Stimulated activated CD4-positive, alpha-beta T cell treated with anti-CD3 and anti-CD28 coated beads, Interleukin-1b, Interleukin-23, amount 100 ng/mL, for 4 hours (primary cell): ENCODE measurements around the gene TNFRSF4.
"Not testable (repeated sequence)": the region's sequence is repeated elsewhere in the genome, so short reads cannot be mapped to it uniquely, and the experiment has no call there.

ENCODE experiments used
- DNase-seq, 2 donors: peaks; one replicate each; pipeline ENCODE4 v3.0.0-alpha.2; 2020; ENCODE audit warnings: low read depth in 2 of 2

TNFRSF4 gene

DNA sequence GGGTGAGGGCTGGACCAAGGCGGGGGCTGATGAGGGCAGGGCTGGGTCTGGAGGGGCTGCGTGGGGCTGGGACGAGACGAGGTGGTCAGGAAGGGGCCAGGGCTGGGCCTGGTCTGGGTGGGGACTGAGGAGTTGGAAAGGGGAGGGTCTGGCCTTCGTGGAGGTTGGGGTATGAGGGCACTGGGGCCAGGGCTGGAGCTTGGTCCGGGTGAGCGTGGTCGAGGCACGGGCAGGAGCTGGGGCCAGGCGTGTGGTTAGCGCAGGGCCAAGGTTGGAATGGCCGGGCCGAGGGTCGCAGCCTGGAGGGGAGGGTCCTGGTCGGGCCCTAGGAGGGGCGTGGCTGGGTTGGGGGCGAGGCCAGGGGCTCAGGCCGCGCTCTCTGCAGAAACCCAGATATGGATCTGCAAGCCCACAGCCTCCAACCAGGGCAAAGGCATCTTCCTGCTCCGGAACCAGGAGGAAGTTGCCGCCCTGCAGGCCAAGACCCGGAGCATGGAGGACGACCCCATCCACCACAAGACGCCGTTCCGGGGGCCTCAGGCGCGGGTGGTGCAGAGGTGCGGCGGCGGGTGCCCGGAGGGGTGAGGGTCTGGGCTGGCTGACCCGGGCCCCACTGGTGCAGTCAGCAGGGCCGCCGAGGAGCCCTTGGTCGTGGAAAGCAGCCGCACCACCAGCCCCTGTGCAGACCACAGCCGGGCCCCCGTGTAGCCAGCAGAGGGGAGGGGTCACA is 31.3 kb downstream of the TNFRSF4 start:
- DNase-seq, result no peak

DNA sequence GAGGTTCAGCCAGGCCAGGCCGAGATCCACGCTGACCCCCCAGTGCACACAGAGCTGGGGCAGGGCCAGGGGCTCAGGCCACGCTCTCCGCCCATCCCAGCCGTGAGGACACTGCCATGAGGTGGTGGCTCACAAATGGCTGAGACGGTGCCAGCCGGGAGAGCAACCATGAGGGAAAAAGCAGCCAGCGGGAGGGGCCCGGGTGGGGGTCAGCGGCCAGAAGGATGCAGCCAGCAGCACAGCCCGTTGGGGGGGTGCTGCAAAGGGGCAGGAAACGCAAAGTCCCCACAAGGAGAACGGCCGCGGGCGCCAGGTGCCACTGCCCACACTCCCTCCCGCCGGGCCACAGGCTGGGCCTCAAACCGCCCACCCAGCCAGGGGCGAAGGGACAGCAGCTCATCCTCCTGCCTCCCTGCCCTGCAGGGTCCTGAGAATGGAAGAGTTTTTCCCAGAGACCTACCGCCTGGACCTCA is 32.0 kb downstream of the TNFRSF4 start:
- DNase-seq, result no peak

DNA sequence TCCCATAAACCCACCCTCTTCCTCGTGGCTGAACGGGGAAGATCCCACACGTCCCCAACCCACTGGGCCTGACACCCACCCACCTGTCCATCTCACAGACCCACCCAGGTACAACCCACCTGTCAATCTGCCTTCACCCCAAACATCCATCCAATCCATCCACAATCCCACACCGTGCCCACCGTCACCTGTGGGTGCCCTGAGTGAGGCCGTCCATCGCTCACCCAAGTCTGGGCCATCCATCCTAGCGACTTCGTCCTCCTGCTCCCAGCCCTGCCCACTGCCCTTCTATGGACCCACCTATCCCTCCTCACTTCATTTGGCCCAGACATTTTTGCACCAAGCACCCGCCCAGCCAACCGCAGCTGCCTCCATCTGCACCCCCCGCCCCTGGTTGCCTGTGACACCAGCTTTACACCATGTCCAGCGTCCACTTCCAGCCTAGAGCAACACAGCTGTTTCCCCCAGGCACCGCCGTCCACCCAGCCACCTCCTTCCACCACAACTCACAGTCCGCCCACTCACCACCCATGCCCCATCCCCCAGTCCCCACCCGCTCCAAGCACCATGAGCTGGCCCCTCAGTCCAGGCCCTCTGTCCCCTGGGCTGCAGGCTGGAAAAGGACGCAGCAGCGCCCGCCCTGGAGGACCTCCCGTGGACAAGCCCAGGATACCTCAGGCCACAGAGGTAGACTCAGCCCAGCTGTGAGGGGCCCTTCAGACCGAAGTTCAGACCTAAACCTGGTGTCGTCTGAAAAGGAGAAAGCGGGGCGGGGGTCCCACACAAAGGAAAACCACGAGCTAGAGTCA is 32.6 kb downstream of the TNFRSF4 start:
- no peak for DNase-seq

DNA sequence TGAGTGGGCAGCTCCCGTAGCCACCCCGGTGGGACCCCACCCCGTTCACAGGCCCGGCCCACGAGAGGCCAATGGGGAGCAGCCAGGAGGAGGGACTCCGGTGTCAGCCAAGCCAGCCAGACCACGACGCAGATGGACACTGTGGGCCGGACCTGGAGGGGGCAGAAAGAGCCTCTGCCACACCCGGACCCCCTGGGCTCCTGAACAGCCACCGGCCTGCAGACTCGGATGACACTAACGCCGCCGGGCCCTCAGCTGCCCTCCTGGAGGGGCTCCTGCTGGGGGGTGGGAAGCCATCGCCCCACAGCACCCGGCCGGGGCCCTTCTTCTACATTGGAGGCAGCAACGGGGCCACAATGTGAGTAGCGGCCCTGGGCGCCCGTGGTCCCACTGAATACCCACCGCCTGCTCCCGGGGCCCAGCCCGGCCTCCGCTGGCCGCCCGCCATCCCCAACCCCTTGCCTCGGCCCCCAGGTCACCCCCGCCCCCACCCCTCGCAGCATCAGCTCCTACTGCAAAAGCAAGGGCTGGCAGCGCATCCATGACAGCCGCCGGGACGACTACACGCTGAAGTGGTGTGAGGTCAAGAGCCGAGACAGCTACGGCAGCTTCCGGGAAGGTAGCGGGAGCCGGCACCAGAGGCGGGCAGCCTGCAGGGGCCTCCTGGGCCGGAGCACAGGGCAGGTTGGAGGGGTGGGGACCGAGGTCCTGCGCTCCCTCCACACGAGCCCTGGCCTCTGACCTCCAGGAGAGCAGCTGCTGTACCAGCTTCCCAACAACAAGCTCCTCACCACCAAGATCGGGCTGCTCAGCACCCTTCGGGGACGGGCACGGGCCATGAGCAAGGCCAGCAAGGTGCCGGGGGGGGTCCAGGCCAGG is 33.7 kb downstream of the TNFRSF4 start:
- DNase-seq, result no peak

DNA sequence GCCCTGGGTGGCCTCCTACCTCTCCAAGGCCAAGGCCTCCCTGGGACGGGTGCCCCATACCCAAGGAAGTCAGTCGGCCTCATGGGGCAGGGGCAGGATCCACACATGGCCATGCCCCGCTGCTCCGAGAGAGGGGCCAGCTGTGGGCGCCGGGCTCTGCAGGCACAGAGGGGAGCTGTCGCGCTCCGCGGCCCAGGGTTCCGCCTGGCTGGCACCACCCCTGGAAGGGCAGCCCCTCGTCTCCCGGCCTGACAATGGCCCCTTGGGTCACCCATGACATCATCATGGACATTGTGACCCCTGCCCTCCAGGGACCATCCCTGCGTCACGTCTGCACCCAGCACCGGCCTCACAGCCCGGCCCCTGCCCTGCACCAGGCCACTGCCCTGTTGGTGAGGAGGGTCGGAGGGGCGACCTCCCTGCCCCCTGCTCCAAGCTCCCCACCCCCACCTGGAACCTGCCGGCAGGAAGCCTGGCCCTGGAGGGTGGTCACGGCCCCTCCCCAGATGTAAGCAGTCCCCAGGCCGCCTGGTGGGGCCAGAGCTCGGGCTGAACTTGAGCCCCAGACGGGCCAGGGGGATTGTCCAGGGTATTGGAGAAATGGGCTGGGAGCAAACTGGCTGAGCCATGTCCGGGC is 34.5 kb downstream of the TNFRSF4 start:
- no peak for DNase-seq

DNA sequence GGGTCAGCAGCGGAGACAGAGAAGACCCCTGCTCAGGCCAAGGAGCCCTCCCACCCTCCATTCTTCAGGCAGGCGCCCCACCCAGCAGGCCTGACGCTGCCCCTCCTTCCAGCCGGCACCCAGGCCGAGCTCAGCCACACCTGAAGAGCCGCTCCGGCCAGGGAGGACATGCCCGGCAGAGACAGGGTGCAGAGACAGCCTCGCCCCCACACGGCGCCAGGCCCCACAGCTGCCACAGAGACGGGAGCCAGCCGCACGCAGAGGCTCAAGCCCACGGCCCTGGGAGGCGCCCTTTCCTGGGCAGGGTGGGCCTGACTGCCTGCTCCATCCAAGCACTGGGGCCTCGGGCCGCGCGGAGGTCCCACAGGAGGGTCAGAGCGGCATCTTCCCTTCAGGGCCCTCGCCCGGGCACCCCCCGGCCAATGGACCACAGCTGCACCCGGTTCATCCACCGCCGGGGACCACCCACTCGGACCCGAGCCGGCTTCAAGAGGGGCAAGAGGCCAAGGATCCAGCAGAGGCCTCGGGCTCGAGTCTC is 35.1 kb downstream of the TNFRSF4 start:
- DNase-seq, result no peak

DNA sequence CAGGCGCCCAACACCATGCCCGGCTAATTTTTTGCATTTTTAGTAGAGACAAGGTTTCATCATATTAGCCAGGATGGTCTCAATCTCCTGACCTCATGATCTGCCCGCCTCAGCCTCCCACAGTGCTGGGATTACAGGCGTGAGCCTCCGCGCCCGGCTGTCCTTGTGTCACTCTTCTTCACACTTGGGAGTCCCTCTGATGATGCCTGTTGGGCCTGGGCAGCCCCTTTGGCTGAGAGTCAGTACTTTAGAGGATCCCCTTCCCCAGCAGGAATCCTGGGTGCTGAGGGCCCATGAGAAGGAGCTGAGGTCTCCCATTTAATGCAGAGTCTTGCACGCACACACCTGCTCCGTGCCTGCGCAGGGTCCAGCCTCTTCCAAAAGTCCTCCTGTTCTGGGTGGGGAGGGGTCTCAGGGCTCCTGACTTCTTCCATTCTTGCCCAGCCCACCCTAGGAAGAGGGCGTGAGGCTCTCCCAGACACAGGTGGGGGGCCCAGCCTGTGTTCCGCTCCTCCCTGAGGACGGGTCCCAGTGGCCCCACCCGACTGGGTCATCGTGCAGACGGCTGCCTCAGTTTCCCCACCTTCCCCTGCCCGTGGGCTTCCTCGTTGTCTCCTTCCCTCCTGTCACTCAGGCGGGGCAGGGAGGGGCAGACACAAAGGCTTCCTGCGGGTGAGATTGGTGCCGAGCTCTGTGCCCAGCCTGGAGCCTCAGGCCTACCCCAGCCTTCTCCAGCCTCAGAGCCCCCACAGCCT is 36.3 kb downstream of the TNFRSF4 start:
- DNase-seq, result no peak

DNA sequence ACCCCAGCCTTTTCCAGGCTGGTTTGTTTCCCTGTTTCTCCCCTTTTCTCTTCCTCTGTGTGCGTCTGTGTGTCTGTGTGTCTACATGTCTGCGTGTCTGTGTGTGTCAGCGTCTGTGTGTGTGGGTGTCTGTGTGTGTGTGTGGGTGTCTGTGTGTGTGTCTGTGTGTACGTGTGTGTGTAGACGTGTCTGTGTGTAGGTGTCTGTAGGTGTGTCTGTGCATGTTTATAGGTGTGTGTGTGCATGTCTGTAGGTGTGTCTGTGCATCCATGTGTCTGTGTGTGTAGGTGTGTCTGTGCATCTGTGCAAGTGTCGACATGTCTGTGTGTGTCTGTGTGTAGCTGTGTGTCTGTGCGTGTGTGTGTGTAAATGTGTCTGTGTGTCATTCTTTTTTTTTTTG is 37.0 kb downstream of the TNFRSF4 start:
- DNase-seq, result no peak

DNA sequence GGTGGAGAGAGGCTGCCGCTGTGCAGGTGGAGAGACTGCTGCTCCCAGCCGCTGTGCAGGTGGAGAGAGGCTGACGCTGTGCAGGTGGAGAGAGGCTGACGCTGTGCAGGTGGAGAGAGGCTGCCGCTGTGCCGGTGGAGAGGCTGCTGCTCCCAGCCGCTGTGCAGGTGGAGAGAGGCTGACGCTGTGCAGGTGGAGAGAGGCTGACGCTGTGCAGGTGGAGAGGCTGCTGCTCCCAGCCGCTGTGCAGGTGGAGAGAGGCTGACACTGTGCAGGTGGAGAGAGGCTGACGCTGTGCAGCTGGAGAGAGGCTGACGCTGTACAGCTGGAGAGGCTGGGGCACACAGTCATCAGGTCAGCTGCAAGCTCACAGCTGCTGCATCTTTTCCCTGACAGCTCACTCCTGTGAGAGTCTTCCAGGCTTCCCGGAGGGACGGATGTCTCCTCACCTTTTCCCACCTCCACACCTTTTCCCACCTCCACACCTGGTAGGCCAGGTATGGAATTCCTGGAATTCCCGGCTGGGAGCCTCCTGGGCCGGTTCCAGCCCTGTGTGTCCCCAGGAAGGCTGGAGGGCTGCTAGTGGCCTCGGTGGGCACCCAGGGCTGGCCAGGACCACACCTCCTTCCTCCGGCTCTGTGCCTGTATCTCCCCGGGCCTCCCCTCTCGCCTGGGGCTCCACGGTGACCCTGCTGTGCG is 37.7 kb downstream of the TNFRSF4 start:
- DNase-seq, result not testable (repeated sequence)

DNA sequence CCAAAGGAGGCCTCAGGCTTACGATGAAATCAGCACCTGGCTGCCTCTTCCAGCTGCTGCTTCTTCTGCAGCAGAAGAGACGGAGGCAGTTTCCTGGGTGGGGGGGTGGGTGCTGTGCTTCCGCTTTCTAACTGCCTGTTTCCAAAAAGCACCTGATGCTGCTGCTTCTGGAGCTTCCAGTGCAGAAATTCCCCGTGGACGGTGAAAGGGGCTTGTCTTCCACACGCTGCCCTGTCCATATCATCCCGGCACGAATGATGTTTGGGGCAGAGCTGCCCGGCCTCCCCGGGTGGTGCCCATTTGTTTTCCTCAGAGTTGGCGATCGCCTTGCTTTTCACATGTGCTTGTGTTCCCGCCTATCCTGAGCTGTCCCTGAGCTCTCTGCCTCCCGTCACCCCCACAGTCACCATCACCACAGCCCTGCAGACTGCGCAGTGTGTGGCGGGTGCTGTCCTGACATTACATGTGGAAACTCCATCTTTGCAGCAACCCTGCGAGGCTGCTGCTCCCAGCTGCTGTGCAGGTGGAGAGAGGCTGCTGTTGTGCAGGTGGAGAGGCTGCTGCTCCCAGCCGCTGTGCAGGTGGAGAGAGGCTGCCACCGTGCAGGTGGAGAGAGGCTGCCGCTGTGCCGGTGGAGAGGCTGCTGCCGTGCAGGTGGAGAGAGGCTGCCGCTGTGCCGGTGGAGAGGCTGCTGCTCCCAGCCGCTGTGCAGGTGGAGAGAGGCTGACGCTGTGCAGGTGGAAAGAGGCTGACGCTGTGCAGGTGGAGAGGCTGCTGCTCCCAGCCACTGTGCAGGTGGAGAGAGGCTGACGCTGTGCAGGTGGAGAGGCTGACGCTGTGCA is 38.5 kb downstream of the TNFRSF4 start:
- DNase-seq, result no peak

DNA sequence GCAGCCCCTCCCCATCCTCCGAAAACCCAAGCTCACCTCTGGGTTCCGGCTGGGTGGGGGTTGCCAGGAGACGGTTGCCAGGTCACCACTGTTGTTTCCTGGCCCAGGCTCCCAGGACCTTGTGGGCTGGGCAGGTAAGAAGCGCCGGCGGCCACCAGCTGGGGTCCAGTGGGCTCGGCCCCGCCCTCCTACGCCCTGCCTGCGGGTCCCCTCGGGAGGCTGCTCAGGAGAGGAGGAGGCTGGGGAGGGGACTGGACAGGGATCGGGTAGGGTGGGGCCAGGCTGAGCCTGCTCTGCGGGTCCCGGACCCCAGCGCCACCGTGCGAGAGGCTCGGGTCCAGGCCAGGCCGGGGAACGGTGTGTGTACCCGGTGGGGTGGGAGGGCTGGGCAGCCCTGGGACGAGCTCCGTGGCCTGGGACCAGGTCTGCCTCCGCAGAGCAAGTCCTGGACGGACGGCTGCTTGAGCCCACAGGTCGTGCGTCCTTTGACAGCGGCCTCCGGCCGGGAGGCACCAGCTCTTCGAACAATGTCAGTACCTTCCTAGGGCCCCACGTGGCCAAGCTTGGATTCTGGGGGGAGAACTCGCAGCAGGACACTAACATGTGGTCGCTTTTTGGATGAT is 40.0 kb downstream of the TNFRSF4 start, which contains the start of gene TTLL10:
Gene TTLL10, plus strand, starts transcription at position 88 of the 623 bp plus-strand sequence. CDS start 5,336 bp downstream, outside the sequence.
- peak in 1 of 2 donors; percentile 22 for DNase-seq

DNA sequence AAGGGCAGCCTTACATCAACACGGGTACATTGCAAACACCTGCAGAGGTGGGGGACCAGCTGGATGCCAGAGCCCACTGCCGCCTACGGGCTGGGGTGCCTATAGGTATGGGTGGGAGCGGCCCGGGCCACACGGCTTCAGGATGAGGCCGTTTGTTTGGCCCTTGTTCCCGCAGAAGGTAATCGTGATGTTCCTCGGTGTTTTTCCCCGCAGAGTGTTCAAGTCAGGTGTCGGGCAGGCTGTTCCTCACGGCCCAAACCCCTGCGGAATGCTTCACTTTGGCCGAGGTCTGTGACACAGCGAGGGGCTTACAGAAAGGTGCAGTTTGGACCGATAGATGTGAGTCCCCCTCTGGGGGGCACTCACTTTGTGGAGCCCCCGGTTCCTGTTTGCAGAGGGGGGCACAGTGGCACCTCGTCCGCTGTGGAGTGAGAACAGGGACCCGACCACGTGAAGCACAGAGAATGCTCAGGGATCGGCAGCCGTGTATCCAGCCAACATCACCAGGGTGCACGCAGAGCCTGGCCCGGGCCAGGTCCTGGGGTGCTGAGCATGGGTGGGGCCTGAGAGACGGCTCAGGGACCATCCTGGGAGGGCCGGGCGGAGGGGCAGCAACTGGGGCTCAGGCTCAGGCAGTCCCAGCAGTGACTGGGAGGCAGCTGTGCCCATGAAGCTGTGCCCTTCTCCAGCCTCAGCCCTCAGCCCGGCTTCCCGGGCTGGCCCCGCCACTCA is 40.7 kb downstream of the TNFRSF4 start:
- no peak for DNase-seq

DNA sequence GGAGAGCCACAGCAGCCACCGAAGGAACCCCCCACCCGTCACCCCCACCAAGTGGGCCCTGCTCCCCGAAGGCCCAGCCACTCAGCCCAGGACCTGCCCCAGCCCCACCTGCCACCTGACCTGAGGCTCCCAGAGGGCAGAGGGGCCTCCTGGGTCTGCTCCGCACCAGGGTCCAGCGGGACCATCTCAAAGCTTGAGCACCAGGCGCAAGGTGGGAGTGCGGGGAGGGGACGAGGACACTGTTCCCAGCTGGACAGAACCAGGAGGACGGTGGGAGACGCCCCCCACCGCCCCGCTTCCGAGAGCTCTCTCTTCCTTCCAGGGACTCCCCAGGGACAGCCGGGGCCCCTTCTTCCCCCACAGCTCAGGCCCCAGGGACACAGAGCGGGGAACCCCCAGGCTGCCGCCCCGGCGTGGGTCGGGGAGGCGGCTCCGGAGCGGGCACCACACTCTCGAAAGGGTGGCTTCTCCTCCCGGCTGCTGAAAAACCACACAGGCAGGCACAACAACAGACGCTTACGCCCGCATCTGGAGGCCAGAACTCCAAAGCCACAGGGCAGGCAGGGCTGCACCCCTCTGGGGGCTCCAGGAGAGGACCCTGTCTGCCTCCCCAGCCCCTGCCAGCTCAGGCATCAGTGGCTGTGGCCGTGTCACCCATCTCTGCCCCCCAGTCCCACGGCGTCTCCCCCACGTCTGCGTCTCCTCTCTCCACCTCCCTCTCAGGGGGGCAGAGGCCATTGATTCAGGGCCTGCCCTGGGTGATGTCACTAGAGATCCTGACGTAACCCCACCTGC is 42.2 kb downstream of the TNFRSF4 start:
- no peak for DNase-seq

DNA sequence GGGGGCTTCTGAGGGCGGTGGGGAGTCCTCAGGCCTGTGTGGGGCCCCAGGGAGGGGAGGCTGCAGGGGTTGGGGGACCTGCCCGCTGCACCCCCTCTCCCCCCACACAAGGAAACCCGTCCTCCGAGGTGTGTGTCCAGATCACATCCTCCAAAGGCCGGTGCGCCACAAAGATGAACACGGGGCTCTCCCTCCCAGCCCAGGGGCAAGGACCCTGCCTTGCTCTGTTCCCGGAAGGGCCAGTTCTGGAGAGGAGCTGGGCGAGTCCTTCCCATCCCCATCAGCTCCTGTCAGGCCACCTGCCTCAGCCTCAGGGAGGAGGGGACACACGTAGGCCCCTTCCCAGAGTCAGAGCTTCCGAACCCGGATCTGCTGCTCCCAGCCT is 42.8 kb downstream of the TNFRSF4 start:
- DNase-seq, result no peak

DNA sequence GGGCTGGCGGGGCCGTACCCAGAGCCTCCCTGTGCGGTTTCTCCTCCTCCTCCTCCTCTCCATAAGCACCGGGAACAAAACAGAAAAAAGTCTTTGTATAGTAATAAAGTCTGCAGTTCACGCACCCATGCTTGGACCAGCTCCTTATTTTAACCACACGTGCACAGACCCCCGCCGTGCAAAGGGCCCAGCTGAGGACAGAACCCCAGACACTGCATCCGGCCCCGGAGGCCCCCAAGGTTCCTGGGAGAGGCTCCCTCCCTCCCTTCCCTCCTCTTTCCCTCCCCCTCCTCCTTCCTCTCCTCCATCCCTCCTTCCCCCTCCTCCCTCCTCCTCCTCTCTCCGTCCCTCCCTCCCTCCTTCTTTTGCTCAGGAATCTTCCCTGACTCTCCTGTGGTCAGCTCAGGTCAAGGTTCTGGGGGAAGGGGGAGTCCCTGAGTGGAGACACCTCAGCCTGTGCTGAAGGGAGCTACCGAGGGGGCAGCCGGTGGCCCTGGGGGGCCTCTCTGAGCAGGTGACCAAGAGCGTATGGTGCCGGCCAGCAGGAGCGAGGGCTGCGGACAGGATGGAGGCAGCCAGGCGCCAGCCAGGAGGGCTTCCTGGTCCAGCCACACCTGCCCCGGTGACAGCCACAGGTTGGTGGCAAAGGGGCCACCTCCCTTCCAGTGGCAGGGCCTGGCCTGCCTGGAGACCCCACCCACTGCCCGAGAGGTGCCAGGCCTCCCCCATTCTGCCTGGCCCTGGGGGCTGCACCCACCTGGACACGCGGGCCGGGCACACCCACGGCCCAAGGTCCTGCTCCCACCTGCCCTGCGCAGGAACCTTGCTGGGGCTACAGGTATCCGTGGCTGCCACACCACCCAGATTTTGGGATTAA is 43.5 kb downstream of the TNFRSF4 start:
- no peak for DNase-seq
